ENCODE measurements around the gene PXK.
"Not testable (repeated sequence)": the region's sequence is repeated elsewhere in the genome, so short reads cannot be mapped to it uniquely, and the experiment has no call there.

Gene PXK

DNA sequence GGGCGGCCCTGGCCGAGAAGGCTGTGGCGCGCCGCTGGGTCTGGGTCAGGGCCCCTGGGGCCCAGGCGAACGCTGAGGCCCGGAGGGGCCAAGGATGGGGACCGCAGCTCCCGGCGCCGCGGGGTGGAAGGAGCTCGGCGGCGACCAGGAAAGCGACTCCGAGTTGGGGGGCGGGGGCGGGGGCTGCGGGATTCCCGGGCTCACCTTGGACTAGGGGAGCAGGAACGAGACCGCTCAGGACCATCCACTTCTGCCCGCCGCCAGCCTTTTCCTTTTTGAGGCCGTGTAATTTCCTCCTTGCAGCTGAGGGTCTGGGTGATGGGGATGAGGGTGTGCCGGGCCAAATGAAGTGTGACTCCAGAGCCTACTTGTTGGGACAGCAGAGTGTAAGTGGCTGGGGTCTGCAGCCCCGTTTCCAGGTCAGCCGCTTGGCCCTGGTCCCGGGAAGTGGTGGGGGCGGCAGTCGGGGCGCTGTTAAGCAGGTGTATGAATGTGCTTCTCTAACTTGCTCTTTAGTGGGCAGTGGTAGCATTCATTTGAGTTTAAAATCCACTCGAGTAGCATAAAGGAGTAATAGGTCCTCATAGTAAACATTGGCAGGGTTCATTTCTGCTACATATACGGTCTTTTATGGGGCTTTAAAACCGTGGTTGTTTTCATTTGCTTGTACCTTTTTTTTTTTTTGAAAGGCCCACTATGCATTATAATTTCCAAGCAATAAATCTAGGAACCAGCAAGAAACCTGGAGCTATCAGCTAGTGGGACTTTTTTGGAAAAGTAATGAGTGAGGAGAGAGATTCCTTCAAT, 717 bp downstream of the PXK start:
- H3K4me3 ChIP-seq (ENCODE audit: low read depth in 1 of 2, low read length in 2 of 2), result peak overlapping the region; percentile 85
- H3K36me3 ChIP-seq (ENCODE audit: control insufficient read depth in 1 of 2, insufficient read depth in 2 of 2, low read length in 2 of 2), result no peaks in the 10 kb centered on the region
- no peak overlapping the region for H3K27ac ChIP-seq (ENCODE audit: low read depth, low read length)
- no peaks in the 10 kb centered on the region for H3K27me3 ChIP-seq (ENCODE audit: control insufficient read depth in 1 of 2, insufficient read depth in 2 of 2, low read length in 2 of 2)
- no peaks in the 10 kb centered on the region for H3K9me3 ChIP-seq (ENCODE audit: control insufficient read depth in 1 of 2, low read length in 2 of 2)
- H3K9ac ChIP-seq (ENCODE audit: low read depth in 1 of 2, low read length in 2 of 2), result peak overlapping the region; percentile 60 to 78
- H3K4me1 ChIP-seq (ENCODE audit: control insufficient read depth in 1 of 2, insufficient read depth in 2 of 2, low read length in 2 of 2), result peaks cover 18 to 20% of the 10 kb centered on the region in 2 donors

GRCh38 chr3:58334013-58334321, 1.3 kb downstream of the PXK start:
- peak overlapping the region; percentile 60 to 78 for H3K9ac ChIP-seq (ENCODE audit: low read depth in 1 of 2, low read length in 2 of 2)

GRCh38 chr3:58334506-58334884, 1.8 kb downstream of the PXK start:
- Histone ChIP-seq H3K9ac (ENCODE audit: low read depth in 1 of 2, low read length in 2 of 2) (no peak overlapping the region), H3K4me1 (ENCODE audit: control insufficient read depth in 1 of 2, insufficient read depth in 2 of 2, low read length in 2 of 2) (peaks cover 18 to 20% of the 10 kb centered on the region in 2 donors), H3K27ac (ENCODE audit: low read depth, low read length) (no peak overlapping the region), H3K36me3 (ENCODE audit: control insufficient read depth in 1 of 2, insufficient read depth in 2 of 2, low read length in 2 of 2) (no peaks in the 10 kb centered on the region), H3K9me3 (ENCODE audit: control insufficient read depth in 1 of 2, low read length in 2 of 2) (no peaks in the 10 kb centered on the region), H3K4me3 (ENCODE audit: low read depth in 1 of 2, low read length in 2 of 2) (peak overlapping the region; percentile 85), H3K27me3 (ENCODE audit: control insufficient read depth in 1 of 2, insufficient read depth in 2 of 2, low read length in 2 of 2) (no peaks in the 10 kb centered on the region)

More at GRCh38 chr3:58334013-58334321, 1.3 kb downstream of the PXK start:
- peak overlapping the region; percentile 85 for H3K4me3 ChIP-seq (ENCODE audit: low read depth in 1 of 2, low read length in 2 of 2)
- peaks cover 18 to 20% of the 10 kb centered on the region in 2 donors for H3K4me1 ChIP-seq (ENCODE audit: control insufficient read depth in 1 of 2, insufficient read depth in 2 of 2, low read length in 2 of 2)
- no peak overlapping the region for H3K27ac ChIP-seq (ENCODE audit: low read depth, low read length)
- no peaks in the 10 kb centered on the region for H3K36me3 ChIP-seq (ENCODE audit: control insufficient read depth in 1 of 2, insufficient read depth in 2 of 2, low read length in 2 of 2)
- no peaks in the 10 kb centered on the region for H3K27me3 ChIP-seq (ENCODE audit: control insufficient read depth in 1 of 2, insufficient read depth in 2 of 2, low read length in 2 of 2)
- no peaks in the 10 kb centered on the region for H3K9me3 ChIP-seq (ENCODE audit: control insufficient read depth in 1 of 2, low read length in 2 of 2)

GRCh38 chr3:58335652-58335947, 2.9 kb downstream of the PXK start:
- no peak overlapping the region for H3K4me3 ChIP-seq (ENCODE audit: low read depth in 1 of 2, low read length in 2 of 2)
- peak overlapping the region; percentile 39 for H3K27ac ChIP-seq (ENCODE audit: low read depth, low read length)
- peaks cover 18 to 20% of the 10 kb centered on the region in 2 donors for H3K4me1 ChIP-seq (ENCODE audit: control insufficient read depth in 1 of 2, insufficient read depth in 2 of 2, low read length in 2 of 2)
- H3K27me3 ChIP-seq (ENCODE audit: control insufficient read depth in 1 of 2, insufficient read depth in 2 of 2, low read length in 2 of 2), result no peaks in the 10 kb centered on the region
- peak overlapping the region in 1 of 2 donors; percentile 39 for H3K9ac ChIP-seq (ENCODE audit: low read depth in 1 of 2, low read length in 2 of 2)
- H3K36me3 ChIP-seq (ENCODE audit: control insufficient read depth in 1 of 2, insufficient read depth in 2 of 2, low read length in 2 of 2), result no peaks in the 10 kb centered on the region
- no peaks in the 10 kb centered on the region for H3K9me3 ChIP-seq (ENCODE audit: control insufficient read depth in 1 of 2, low read length in 2 of 2)

DNA sequence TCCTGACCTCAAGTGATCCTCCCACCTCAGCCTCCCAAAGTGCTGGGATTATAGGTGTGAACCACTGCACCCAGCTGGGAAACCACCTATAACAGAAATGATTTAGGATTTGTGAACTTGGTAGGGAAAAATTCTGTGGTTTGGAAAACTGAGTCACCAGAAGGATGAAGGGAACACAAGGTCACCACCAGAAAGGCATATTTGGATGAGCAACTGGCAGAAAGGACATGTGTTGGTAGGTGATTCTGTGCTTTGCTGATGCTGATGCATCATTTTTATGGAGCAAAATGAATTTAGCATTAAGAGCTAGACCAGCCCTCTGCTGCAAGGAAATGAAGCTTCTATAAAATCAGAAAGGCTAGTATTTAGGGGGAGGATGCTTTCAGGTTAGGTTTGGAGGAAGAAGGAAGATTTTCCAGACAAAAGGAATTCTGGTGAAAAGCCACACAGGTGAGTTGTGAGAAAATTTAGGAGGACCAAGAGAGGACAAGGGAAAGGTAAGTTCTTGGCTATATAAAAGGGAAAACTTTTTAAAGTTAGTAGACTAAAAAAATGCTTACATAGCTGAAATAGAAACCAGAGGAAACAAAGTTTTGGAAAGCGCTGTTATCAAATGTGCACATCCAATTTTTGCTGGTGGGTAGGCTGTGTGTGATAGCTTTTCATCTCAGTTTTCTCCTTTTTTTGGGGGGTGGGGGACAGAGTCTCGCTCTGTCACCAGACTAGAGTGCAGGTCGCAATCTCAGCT, 3.6 kb downstream of the PXK start:
- no peak overlapping the region for H3K4me3 ChIP-seq (ENCODE audit: low read depth in 1 of 2, low read length in 2 of 2)
- no peaks in the 10 kb centered on the region for H3K27me3 ChIP-seq (ENCODE audit: control insufficient read depth in 1 of 2, insufficient read depth in 2 of 2, low read length in 2 of 2)
- no peaks in the 10 kb centered on the region for H3K36me3 ChIP-seq (ENCODE audit: control insufficient read depth in 1 of 2, insufficient read depth in 2 of 2, low read length in 2 of 2)
- H3K27ac ChIP-seq (ENCODE audit: low read depth, low read length), result no peak overlapping the region
- H3K9me3 ChIP-seq (ENCODE audit: control insufficient read depth in 1 of 2, low read length in 2 of 2), result no peaks in the 10 kb centered on the region
- no peak overlapping the region for H3K9ac ChIP-seq (ENCODE audit: low read depth in 1 of 2, low read length in 2 of 2)
- peaks cover 18 to 20% of the 10 kb centered on the region in 2 donors for H3K4me1 ChIP-seq (ENCODE audit: control insufficient read depth in 1 of 2, insufficient read depth in 2 of 2, low read length in 2 of 2)

- H3K4me3 ChIP-seq (ENCODE audit: low read depth in 1 of 2, low read length in 2 of 2), result no peak overlapping the region
These were observed 4.5 kb downstream of the PXK start for GRCh38 chr3:58337190-58337589.

DNA sequence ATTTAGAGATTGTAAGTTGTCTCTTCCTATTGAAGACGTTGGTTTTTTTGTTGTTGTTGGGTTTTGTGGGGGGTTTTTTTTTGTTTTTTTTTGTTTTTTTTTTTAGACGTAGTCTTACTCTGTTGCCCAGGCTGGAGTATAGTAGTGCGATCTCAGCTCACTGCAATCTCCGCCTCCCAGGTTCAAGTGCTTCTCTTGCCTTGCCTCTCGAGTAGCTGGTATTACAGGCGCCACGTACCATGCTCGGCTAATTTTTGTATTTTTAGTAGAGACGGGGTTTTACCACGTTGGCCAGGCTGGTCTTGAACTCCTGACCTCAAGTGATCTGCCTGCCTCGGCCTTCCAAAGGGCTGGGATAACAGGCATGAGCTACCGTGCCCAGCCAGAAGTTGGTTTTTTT, 6.5 kb downstream of the PXK start:
- H3K27me3 ChIP-seq (ENCODE audit: control insufficient read depth in 1 of 2, insufficient read depth in 2 of 2, low read length in 2 of 2); H3K27ac ChIP-seq (ENCODE audit: low read depth, low read length); H3K4me3 ChIP-seq (ENCODE audit: low read depth in 1 of 2, low read length in 2 of 2); H3K36me3 ChIP-seq (ENCODE audit: control insufficient read depth in 1 of 2, insufficient read depth in 2 of 2, low read length in 2 of 2); H3K9me3 ChIP-seq (ENCODE audit: control insufficient read depth in 1 of 2, low read length in 2 of 2); H3K9ac ChIP-seq (ENCODE audit: low read depth in 1 of 2, low read length in 2 of 2): not testable (repeated sequence)
- peaks cover 18% of the 10 kb centered on the region in 2 donors for H3K4me1 ChIP-seq (ENCODE audit: control insufficient read depth in 1 of 2, insufficient read depth in 2 of 2, low read length in 2 of 2)

More at GRCh38 chr3:58337190-58337589, 4.5 kb downstream of the PXK start:
- no peak overlapping the region for H3K9ac ChIP-seq (ENCODE audit: low read depth in 1 of 2, low read length in 2 of 2)
- H3K27ac ChIP-seq (ENCODE audit: low read depth, low read length), result no peak overlapping the region
- H3K4me1 ChIP-seq (ENCODE audit: control insufficient read depth in 1 of 2, insufficient read depth in 2 of 2, low read length in 2 of 2), result peaks cover 15 to 18% of the 10 kb centered on the region in 2 donors
- no peaks in the 10 kb centered on the region for H3K27me3 ChIP-seq (ENCODE audit: control insufficient read depth in 1 of 2, insufficient read depth in 2 of 2, low read length in 2 of 2)
- H3K36me3 ChIP-seq (ENCODE audit: control insufficient read depth in 1 of 2, insufficient read depth in 2 of 2, low read length in 2 of 2), result no peaks in the 10 kb centered on the region
- H3K9me3 ChIP-seq (ENCODE audit: control insufficient read depth in 1 of 2, low read length in 2 of 2), result no peaks in the 10 kb centered on the region

- Histone ChIP-seq H3K4me1 (ENCODE audit: control insufficient read depth in 1 of 2, insufficient read depth in 2 of 2, low read length in 2 of 2) (peaks cover 9 to 13% of the 10 kb centered on the region in 2 donors), H3K27ac (ENCODE audit: low read depth, low read length) (no peak overlapping the region)
These were observed 8.0 kb downstream of the PXK start for GRCh38 chr3:58340594-58341244.

GRCh38 chr3:58341376-58341775, 8.7 kb downstream of the PXK start:
- no peaks in the 10 kb centered on the region for H3K9me3 ChIP-seq (ENCODE audit: control insufficient read depth in 1 of 2, low read length in 2 of 2)
- H3K27me3 ChIP-seq (ENCODE audit: control insufficient read depth in 1 of 2, insufficient read depth in 2 of 2, low read length in 2 of 2), result no peaks in the 10 kb centered on the region
- H3K9ac ChIP-seq (ENCODE audit: low read depth in 1 of 2, low read length in 2 of 2), result no peak overlapping the region
- peaks cover 8 to 9% of the 10 kb centered on the region in 2 donors for H3K4me1 ChIP-seq (ENCODE audit: control insufficient read depth in 1 of 2, insufficient read depth in 2 of 2, low read length in 2 of 2)
- H3K36me3 ChIP-seq (ENCODE audit: control insufficient read depth in 1 of 2, insufficient read depth in 2 of 2, low read length in 2 of 2), result no peaks in the 10 kb centered on the region
- H3K4me3 ChIP-seq (ENCODE audit: low read depth in 1 of 2, low read length in 2 of 2), result no peak overlapping the region
- no peak overlapping the region for H3K27ac ChIP-seq (ENCODE audit: low read depth, low read length)

More at GRCh38 chr3:58340594-58341244, 8.0 kb downstream of the PXK start:
- H3K9me3 ChIP-seq (ENCODE audit: control insufficient read depth in 1 of 2, low read length in 2 of 2), result no peaks in the 10 kb centered on the region
- no peak overlapping the region for H3K9ac ChIP-seq (ENCODE audit: low read depth in 1 of 2, low read length in 2 of 2)
- H3K4me3 ChIP-seq (ENCODE audit: low read depth in 1 of 2, low read length in 2 of 2), result no peak overlapping the region
- H3K36me3 ChIP-seq (ENCODE audit: control insufficient read depth in 1 of 2, insufficient read depth in 2 of 2, low read length in 2 of 2), result no peaks in the 10 kb centered on the region
- no peaks in the 10 kb centered on the region for H3K27me3 ChIP-seq (ENCODE audit: control insufficient read depth in 1 of 2, insufficient read depth in 2 of 2, low read length in 2 of 2)

- no peaks in the 10 kb centered on the region for H3K27me3 ChIP-seq (ENCODE audit: control insufficient read depth in 1 of 2, insufficient read depth in 2 of 2, low read length in 2 of 2)
- no peaks in the 10 kb centered on the region for H3K9me3 ChIP-seq (ENCODE audit: control insufficient read depth in 1 of 2, low read length in 2 of 2)
- H3K27ac ChIP-seq (ENCODE audit: low read depth, low read length), result no peak overlapping the region
- no peak overlapping the region for H3K9ac ChIP-seq (ENCODE audit: low read depth in 1 of 2, low read length in 2 of 2)
- no peaks in the 10 kb centered on the region for H3K36me3 ChIP-seq (ENCODE audit: control insufficient read depth in 1 of 2, insufficient read depth in 2 of 2, low read length in 2 of 2)
- H3K4me3 ChIP-seq (ENCODE audit: low read depth in 1 of 2, low read length in 2 of 2), result no peak overlapping the region
- peaks cover 8 to 9% of the 10 kb centered on the region in 2 donors for H3K4me1 ChIP-seq (ENCODE audit: control insufficient read depth in 1 of 2, insufficient read depth in 2 of 2, low read length in 2 of 2)
These were observed 10.0 kb downstream of the PXK start for GRCh38 chr3:58342676-58343075.

Data from duodenal mucosa (tissue), 2 donors.